Coronary artery (tissue), 2 donors: ENCODE measurements around the gene AFG1L.
"Not testable (repeated sequence)": the region's sequence is repeated elsewhere in the genome, so short reads cannot be mapped to it uniquely, and the experiment has no call there.

ENCODE experiments used
- DNase-seq: peaks from one replicate; pipeline ENCODE4 v3.0.0-alpha.2; 2017; ENCODE audit warnings: low spot score
- H3K27ac ChIP-seq, 2 donors: fragments of 200-600 bp; sonication (generic); one replicate each; pipeline ENCODE4 v1.5.1; 2016 to 2019
- H3K4me3 ChIP-seq: fragments of 200-600 bp; sonication (generic); 2 replicates; pipeline ENCODE4 v1.5.1; 2016; ENCODE audit warnings: mild to moderate bottlenecking, moderate library complexity
- TF ChIP-seq, protein P1 (sequence below): fragments of 200-600 bp; sonication (generic); IDR thresholded peaks from one replicate; pipeline ENCODE4 v1.5.1; 2019; ENCODE audit warnings: antibody characterized with exemption

The AFG1L gene

DNA sequence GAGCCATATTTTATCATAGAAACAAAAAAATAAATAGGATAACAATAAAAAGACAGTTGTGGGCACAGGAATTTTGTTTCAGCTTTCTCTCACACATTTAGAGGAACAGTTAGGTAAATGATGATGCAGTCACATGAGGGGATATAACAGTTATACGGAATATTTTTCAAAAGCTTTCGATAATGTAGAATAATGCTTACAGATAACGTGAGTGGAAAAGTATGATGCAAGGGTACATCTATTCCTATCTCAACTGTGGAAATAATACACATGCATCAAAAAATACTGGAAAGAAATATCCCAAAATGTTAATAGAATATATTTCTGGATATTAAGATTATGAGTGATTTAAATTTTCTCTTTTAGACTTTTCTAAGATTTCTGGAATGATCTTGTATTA is 114.0 kb downstream of the AFG1L start:
- no peak overlapping the region for H3K27ac ChIP-seq
- TF ChIP-seq, protein P1, sequence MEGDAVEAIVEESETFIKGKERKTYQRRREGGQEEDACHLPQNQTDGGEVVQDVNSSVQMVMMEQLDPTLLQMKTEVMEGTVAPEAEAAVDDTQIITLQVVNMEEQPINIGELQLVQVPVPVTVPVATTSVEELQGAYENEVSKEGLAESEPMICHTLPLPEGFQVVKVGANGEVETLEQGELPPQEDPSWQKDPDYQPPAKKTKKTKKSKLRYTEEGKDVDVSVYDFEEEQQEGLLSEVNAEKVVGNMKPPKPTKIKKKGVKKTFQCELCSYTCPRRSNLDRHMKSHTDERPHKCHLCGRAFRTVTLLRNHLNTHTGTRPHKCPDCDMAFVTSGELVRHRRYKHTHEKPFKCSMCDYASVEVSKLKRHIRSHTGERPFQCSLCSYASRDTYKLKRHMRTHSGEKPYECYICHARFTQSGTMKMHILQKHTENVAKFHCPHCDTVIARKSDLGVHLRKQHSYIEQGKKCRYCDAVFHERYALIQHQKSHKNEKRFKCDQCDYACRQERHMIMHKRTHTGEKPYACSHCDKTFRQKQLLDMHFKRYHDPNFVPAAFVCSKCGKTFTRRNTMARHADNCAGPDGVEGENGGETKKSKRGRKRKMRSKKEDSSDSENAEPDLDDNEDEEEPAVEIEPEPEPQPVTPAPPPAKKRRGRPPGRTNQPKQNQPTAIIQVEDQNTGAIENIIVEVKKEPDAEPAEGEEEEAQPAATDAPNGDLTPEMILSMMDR = no peak
- no peak for DNase-seq
- H3K4me3 ChIP-seq = no peak overlapping the region

DNA sequence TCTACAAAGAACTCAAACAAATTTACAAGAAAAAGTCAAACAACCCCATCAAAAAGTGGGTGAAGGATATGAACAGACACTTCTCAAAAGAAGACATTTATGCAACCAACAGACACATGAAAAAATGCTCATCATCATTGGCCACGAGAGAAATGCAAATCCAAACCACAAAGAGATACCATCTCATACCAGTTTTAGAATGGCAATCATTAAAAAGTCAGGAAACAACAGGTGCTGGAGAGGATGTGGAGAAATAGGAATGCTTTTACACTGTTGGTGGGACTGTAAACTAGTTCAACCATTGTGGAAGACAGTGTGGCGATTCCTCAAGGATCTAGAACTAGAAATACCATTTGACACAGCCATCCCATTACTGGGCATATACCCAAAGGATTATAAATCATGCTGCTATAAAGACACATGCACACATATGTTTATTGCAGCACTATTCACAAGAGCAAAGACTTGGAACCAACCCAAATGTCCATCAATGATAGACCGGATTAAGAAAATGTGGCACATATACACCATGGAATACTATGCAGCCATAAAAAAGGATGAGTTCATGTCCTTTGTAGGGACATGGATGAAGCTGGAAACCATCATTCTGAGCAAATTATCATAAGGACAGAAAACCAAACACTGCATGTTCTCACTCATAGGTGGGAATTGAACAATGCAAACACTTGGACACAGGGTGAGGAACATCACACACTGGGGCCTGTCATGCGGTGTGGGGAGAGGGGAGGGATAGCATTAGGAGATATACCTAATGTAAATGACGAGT is 121.4 kb downstream of the AFG1L start:
- not testable (repeated sequence) for H3K27ac ChIP-seq, H3K4me3 ChIP-seq, DNase-seq

GRCh38 chr6:108417027-108417426 is 122.2 kb downstream of the AFG1L start:
- TF ChIP-seq, protein P1 = no peak
- Histone ChIP-seq H3K27ac (no peak overlapping the region), H3K4me3 (no peak overlapping the region)
- DNase-seq = no peak

- DNase-seq = no peak
- H3K4me3 ChIP-seq = no peak overlapping the region
- H3K27ac ChIP-seq = no peak overlapping the region
- TF ChIP-seq, protein P1 = no peak
These were observed 124.6 kb downstream of the AFG1L start for GRCh38 chr6:108419474-108419873.

- H3K4me3 ChIP-seq = no peak overlapping the region
- TF ChIP-seq, protein P1 = no peak
- DNase-seq = no peak
- no peak overlapping the region for H3K27ac ChIP-seq
These were observed 125.2 kb downstream of the AFG1L start for GRCh38 chr6:108419934-108420609.

GRCh38 chr6:108421366-108421765 is 126.5 kb downstream of the AFG1L start:
- DNase-seq = no peak
- TF ChIP-seq, protein P1 = no peak
- Histone ChIP-seq H3K27ac (no peak overlapping the region), H3K4me3 (no peak overlapping the region)

- no peak for DNase-seq
- no peak overlapping the region for H3K4me3 ChIP-seq
- TF ChIP-seq, protein P1 = no peak
- H3K27ac ChIP-seq = no peak overlapping the region
These were observed 129.3 kb downstream of the AFG1L start for GRCh38 chr6:108423982-108424705.
